PC-9 (cell line): ENCODE results near the gene SIK1. TPM values are rescaled to one million over a fixed set of nuclear protein-coding genes. Genes with fewer than 3 reads are reported as not detected.

Experiments
- BruUV-seq: library from RNA; stranded (reverse); fragments of 400-500 nt; replicated peaks from 2 replicates; lab custom pipeline; 2021; lab: Mats Ljungman, UMichigan
- CTCF ChIA-PET: fragments of 300-600 bp; sonication (Branson Sonifier 250); formaldehyde crosslinking; loops from one replicate; lab custom pipeline; 2022; ENCODE audit warnings: antibody characterized with exemption; lab: Charles Lee
- POLR2A ChIA-PET: fragments of 300-600 bp; sonication (Branson Sonifier 250); formaldehyde crosslinking; loops from one replicate; lab custom pipeline; 2022; ENCODE audit warnings: antibody characterized with exemption; ENCODE audit not compliant: unreplicated experiment; lab: Charles Lee
- DNase-seq, 2 experiments: peaks; one replicate each; pipeline versions ENCODE4 v3.0.0 to v3.0.0-alpha.2; 2015 to 2022; ENCODE audit warnings: mixed read lengths in 1 of 2
- H2AFZ ChIP-seq: fragments of 200-600 bp; sonication (generic); 2 replicates; pipeline ENCODE4 v1.8.1; 2017; ENCODE audit warnings: antibody characterized with exemption
- H3F3A ChIP-seq: fragments of 200-600 bp; sonication (generic); 2 replicates; pipeline ENCODE4 v1.8.1; 2017; ENCODE audit warnings: antibody characterized with exemption, mild to moderate bottlenecking, low read depth; ENCODE audit not compliant: insufficient read depth
- H3K27ac ChIP-seq: fragments of 200-600 bp; sonication (generic); 2 replicates; pipeline ENCODE4 v1.6.1; 2016; ENCODE audit warnings: mixed run types
- H3K27me3 ChIP-seq: fragments of 200-600 bp; sonication (generic); 2 replicates; pipeline ENCODE4 v1.6.1; 2016; ENCODE audit warnings: low read depth, mixed run types; ENCODE audit not compliant: insufficient read depth
- H3K36me3 ChIP-seq: fragments of 200-600 bp; sonication (generic); 2 replicates; pipeline ENCODE4 v1.6.1; 2016; ENCODE audit warnings: low read depth, mixed run types
- H3K4me1 ChIP-seq: fragments of 200-600 bp; sonication (generic); replicated peaks from 2 replicates; pipeline ENCODE4 v1.6.1; 2016; ENCODE audit warnings: mixed run types; ENCODE audit not compliant: insufficient read depth
- H3K4me2 ChIP-seq: fragments of 200-600 bp; sonication (generic); 2 replicates; pipeline ENCODE4 v1.6.1; 2017; ENCODE audit warnings: mixed run types
- H3K4me3 ChIP-seq: fragments of 200-600 bp; sonication (generic); 2 replicates; pipeline ENCODE4 v1.6.1; 2016; ENCODE audit warnings: mixed run types
- H3K79me2 ChIP-seq: fragments of 200-600 bp; sonication (generic); 2 replicates; pipeline ENCODE4 v1.6.1; 2017; ENCODE audit warnings: low read depth, mixed run types
- H3K9me2 ChIP-seq: fragments of 200-600 bp; sonication (generic); 2 replicates; pipeline ENCODE4 v1.8.1; 2017; ENCODE audit warnings: mild to moderate bottlenecking; ENCODE audit not compliant: insufficient read depth
- H3K9me3 ChIP-seq: fragments of 200-600 bp; sonication (generic); 2 replicates; pipeline ENCODE4 v1.8.1; 2016; ENCODE audit warnings: low read depth; ENCODE audit not compliant: insufficient read depth
- H4K20me1 ChIP-seq: fragments of 200-600 bp; sonication (generic); 2 replicates; pipeline ENCODE4 v1.8.1; 2017; ENCODE audit not compliant: insufficient read depth
- EZH2 ChIP-seq: fragments of 200-600 bp; sonication (generic); IDR thresholded peaks from 2 replicates; pipeline ENCODE4 v1.8.0; 2017; ENCODE audit warnings: antibody characterized with exemption, low read depth
- intact Hi-C: fragments of 100-400 bp; cut with micrococcal nuclease; formaldehyde crosslinking; loops from one replicate; pipeline ENCODE4 v1.10.0; 2022; ENCODE audit not compliant: unreplicated experiment
- total RNA-seq: library from RNA; stranded (reverse); gene quantifications from 2 replicates; pipeline ENCODE4 v1.2.3, GENCODE V29; 2021
- TF ChIP-seq, protein P1 (sequence below): fragments of 200-600 bp; sonication (generic); conservative IDR thresholded peaks from 2 replicates; pipeline ENCODE4 v1.6.1; 2017; ENCODE audit warnings: mixed run types, antibody characterized with exemption, mild to moderate bottlenecking, moderate library complexity

SIK1 gene
- total RNA-seq, 1 experiment from 2014 or later = 28.5 TPM

DNA sequence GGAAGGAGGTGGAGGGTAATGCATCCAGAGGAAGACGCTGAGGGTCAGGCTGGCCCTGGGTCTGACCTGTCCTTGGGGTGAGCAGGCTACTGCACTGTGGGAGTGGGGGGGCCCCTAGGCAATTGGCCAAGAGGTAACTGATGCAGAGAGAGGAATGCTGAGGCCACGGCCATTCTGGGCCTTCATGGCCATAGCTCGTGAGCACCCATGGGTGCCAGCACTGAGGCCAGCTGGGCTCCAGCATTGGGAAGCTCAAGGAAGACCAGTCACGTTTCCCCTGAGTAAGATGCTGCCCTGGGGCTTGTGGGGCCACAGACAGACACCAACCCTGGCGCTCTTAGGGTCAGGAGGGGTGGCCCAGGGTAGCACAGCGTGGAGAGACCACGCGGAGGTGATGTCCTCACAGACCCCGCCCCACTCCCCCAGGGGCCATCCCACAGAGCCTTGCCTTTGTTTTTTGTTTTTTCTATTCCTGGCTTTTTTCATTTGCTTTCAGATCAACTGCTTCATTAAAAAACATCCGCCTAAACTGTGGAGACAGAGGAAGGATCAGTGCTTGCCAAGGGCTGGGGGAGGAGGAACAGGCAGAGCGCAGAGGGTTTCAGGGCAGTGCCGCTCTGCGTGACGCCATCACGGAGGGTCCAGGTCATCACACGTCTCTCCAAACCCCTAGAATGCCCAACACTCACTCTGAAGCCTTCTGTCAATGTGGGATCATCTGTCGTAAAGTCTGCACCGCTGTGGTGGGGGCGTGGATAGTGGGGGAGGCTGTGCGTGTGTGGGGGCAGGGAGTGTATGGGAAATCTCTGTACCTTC, 61.1 kb downstream of the SIK1 start:
- H4K20me1 ChIP-seq = no peaks in the 10 kb centered on the region
- no peak overlapping the region for H2AFZ ChIP-seq
- intact Hi-C loops = no loop called here
- DNase-seq = no peak
- no peak overlapping the region for H3K4me3 ChIP-seq
- no peaks in the 10 kb centered on the region for H3K9me3 ChIP-seq
- peaks cover 1% of the 10 kb centered on the region; the same call in 1 of the 2 replicates for H3K4me1 ChIP-seq
- no peak overlapping the region for H3K27ac ChIP-seq
- no peak for TF ChIP-seq EZH2
- TF ChIP-seq, protein P1, sequence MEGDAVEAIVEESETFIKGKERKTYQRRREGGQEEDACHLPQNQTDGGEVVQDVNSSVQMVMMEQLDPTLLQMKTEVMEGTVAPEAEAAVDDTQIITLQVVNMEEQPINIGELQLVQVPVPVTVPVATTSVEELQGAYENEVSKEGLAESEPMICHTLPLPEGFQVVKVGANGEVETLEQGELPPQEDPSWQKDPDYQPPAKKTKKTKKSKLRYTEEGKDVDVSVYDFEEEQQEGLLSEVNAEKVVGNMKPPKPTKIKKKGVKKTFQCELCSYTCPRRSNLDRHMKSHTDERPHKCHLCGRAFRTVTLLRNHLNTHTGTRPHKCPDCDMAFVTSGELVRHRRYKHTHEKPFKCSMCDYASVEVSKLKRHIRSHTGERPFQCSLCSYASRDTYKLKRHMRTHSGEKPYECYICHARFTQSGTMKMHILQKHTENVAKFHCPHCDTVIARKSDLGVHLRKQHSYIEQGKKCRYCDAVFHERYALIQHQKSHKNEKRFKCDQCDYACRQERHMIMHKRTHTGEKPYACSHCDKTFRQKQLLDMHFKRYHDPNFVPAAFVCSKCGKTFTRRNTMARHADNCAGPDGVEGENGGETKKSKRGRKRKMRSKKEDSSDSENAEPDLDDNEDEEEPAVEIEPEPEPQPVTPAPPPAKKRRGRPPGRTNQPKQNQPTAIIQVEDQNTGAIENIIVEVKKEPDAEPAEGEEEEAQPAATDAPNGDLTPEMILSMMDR = no peak
- H3K79me2 ChIP-seq = no peaks in the 10 kb centered on the region
- H3K36me3 ChIP-seq = no peaks in the 10 kb centered on the region
- CTCF ChIA-PET = no interaction called here
- BruUV-seq = no TSS peak
- POLR2A ChIA-PET = no interaction called here
- no peaks in the 10 kb centered on the region for H3K27me3 ChIP-seq
- H3K4me2 ChIP-seq = no peak overlapping the region
- no peaks in the 10 kb centered on the region for H3F3A ChIP-seq
- no peaks in the 10 kb centered on the region for H3K9me2 ChIP-seq

DNA sequence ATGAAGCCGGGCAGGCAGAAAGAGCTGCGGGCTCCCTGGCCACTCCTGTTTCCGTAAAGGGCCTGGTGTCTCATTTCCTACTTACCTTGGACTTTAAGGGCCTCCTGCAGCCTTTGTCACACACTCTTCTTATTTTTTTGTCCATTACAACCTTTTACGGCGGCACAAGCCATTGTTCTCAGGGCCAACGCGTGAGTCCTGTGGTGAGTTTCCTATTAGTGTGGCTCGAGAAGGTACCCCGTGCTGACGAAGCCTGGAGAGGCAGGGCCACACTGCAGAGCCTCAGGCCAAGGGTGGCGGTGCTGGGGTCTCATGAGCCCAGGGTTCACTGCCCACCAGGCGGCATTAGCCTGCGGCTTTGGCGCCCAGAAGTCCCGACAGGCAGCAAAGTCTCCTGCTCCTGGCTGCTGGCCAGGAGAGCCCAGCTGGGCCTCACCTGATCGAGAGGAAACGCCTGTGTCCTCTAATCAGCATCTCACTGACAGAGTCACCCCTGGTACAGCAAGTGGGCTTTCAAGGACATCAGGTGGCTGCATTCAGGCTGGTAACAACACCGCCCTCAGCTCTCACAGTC, 62.0 kb downstream of the SIK1 start:
- BruUV-seq = no TSS peak
- CTCF ChIA-PET = no interaction called here
- POLR2A ChIA-PET = no interaction called here

More for the DNA sequence above, 62.0 kb downstream of the SIK1 start:
- H3K79me2 ChIP-seq = no peaks in the 10 kb centered on the region
- no peak overlapping the region for H3K27ac ChIP-seq
- no peaks in the 10 kb centered on the region for H3K9me3 ChIP-seq
- H3K4me2 ChIP-seq = no peak overlapping the region
- H3K4me1 ChIP-seq = no peaks in the 10 kb centered on the region
- DNase-seq = no peak
- no peak overlapping the region for H2AFZ ChIP-seq
- H3K36me3 ChIP-seq = no peaks in the 10 kb centered on the region
- H4K20me1 ChIP-seq = no peaks in the 10 kb centered on the region
- no peak overlapping the region for H3K4me3 ChIP-seq
- intact Hi-C loops = no loop called here
- no peaks in the 10 kb centered on the region for H3K9me2 ChIP-seq
- no peak for TF ChIP-seq EZH2
- TF ChIP-seq, protein P1 = no peak
- no peaks in the 10 kb centered on the region for H3K27me3 ChIP-seq
- no peaks in the 10 kb centered on the region for H3F3A ChIP-seq

Other genes starting within 250 kb of the SIK1 start
- 4.6 and 7.3 TPM in 2 replicates for gene HSF2BP, start 232.4 kb upstream of the SIK1 start, total RNA-seq
- gene RRP1B, start 232.4 kb upstream of the SIK1 start, total RNA-seq = 26.1 and 26.3 TPM in 2 replicates